Caco-2 (cell line): ENCODE measurements around the gene MED29. TPM values are rescaled to one million over a fixed set of nuclear protein-coding genes. Genes with fewer than 3 reads are reported as not detected.

ENCODE experiments used
- BruUV-seq: library from RNA; stranded (reverse); fragments of 400-500 nt; replicated peaks from 2 replicates; lab custom pipeline; 2021; lab: Mats Ljungman, UMichigan
- CTCF ChIA-PET: fragments of 300-600 bp; sonication (Branson Sonifier 250); formaldehyde crosslinking; loops from one replicate; lab custom pipeline; 2022; ENCODE audit warnings: antibody characterized with exemption; lab: Charles Lee
- POLR2A ChIA-PET: fragments of 300-600 bp; sonication (Branson Sonifier 250); formaldehyde crosslinking; loops from one replicate; lab custom pipeline; 2022; ENCODE audit warnings: antibody characterized with exemption; lab: Charles Lee
- DNase-seq, 2 experiments: peaks; one replicate each; pipeline versions ENCODE4 v3.0.0 to v3.0.0-alpha.2; 2020 to 2022
- H3K27me3 ChIP-seq: replicated peaks from 2 replicates; pipeline ENCODE4 v1.6.0; 2011; ENCODE audit warnings: low read length; ENCODE audit not compliant: control insufficient read depth, insufficient read depth
- H3K36me3 ChIP-seq: 2 replicates; pipeline ENCODE4 v1.5.1; 2011; ENCODE audit warnings: low read length; ENCODE audit not compliant: control insufficient read depth, insufficient read depth
- H3K4me1 ChIP-seq: fragments of 250-450 bp; sonication (Bioruptor Pico); 2 replicates; pipeline ENCODE4 v1.5.1; 2020; ENCODE audit warnings: mild to moderate bottlenecking
- H3K4me3 ChIP-seq: 2 replicates; pipeline ENCODE4 v1.5.1; 2011; ENCODE audit warnings: low read depth, mild to moderate bottlenecking, control low read depth, low read length
- H3K9me3 ChIP-seq: fragments of 250-450 bp; sonication (Bioruptor Pico); 2 replicates; pipeline ENCODE4 v1.5.1; 2020; ENCODE audit warnings: mild to moderate bottlenecking, moderate library complexity
- H3K27ac Mint-ChIP-seq: one replicate; pipeline ENCODE4 v1.8.0; 2022; ENCODE audit warnings: mixed read lengths; ENCODE audit not compliant: unreplicated experiment
- H3K27me3 Mint-ChIP-seq: one replicate; pipeline ENCODE4 v1.8.0; 2022; ENCODE audit warnings: mixed read lengths; ENCODE audit not compliant: insufficient read depth, unreplicated experiment
- H3K36me3 Mint-ChIP-seq: one replicate; pipeline ENCODE4 v1.8.0; 2022; ENCODE audit warnings: mild to moderate bottlenecking, mixed read lengths; ENCODE audit not compliant: insufficient read depth, unreplicated experiment
- H3K4me1 Mint-ChIP-seq: one replicate; pipeline ENCODE4 v1.8.0; 2022; ENCODE audit warnings: low read depth, mixed read lengths; ENCODE audit not compliant: unreplicated experiment
- H3K4me3 Mint-ChIP-seq: one replicate; pipeline ENCODE4 v1.8.0; 2022; ENCODE audit warnings: mild to moderate bottlenecking, moderate library complexity, mixed read lengths; ENCODE audit not compliant: unreplicated experiment
- H3K9me3 Mint-ChIP-seq: one replicate; pipeline ENCODE4 v1.8.0; 2022; ENCODE audit warnings: mixed read lengths; ENCODE audit not compliant: unreplicated experiment
- CTCF ChIP-seq, 2 experiments: fragments of 200-600 bp in 1 of 2; IDR thresholded peaks; 1 replicate in 1 of 2; 2 replicates in 1 of 2; pipeline versions ENCODE4 v1.5.1 to v1.8.0; 2011 to 2022; ENCODE audit warnings: antibody characterized with exemption in 1 of 2, control low read depth in 1 of 2, inconsistent platforms in 1 of 2, low read depth in 1 of 2, low read length in 1 of 2, mild to moderate bottlenecking in 1 of 2, moderate library complexity in 1 of 2; ENCODE audit not compliant: insufficient read depth in 1 of 2, severe bottlenecking in 1 of 2, unreplicated experiment in 1 of 2
- intact Hi-C: fragments of 100-400 bp; cut with micrococcal nuclease; formaldehyde crosslinking; loops from one replicate; pipeline ENCODE4 v1.10.0; 2022; ENCODE audit not compliant: unreplicated experiment
- total RNA-seq: library from RNA; stranded (reverse); gene quantifications from 2 replicates; pipeline ENCODE4 v1.2.3, GENCODE V29; 2022

Gene MED29
- total RNA-seq, 1 experiment from 2014 or later: 50.8 TPM

GRCh38 chr19:39409208-39410016, 18.2 kb downstream of the MED29 start:
- CTCF ChIA-PET: interaction anchor here (0.6 to 4.1 kb wide), 3 partner anchors 12 to 115 kb away, joined by 6 to 17 read pairs (median 7); partner anchors contain the start of gene MED29
- peaks cover 3% of the 10 kb centered on the region for H3K27me3 Mint-ChIP-seq
- peak overlapping the region; percentile 77 for H3K4me3 Mint-ChIP-seq
- POLR2A ChIA-PET: interaction anchor here (0.6 to 4.1 kb wide), 6 partner anchors 8 to 751 kb away, joined by 3 to 27 read pairs (median 4); partner anchors contain the start of gene RPS16
- H3K4me1 Mint-ChIP-seq: peaks cover 43% of the 10 kb centered on the region
- intact Hi-C loops: no loop called here
- Histone ChIP-seq H3K4me1 (peaks cover 30% of the 10 kb centered on the region), H3K9me3 (no peaks in the 10 kb centered on the region), H3K27me3 (no peaks in the 10 kb centered on the region), H3K36me3 (peaks cover 4% of the 10 kb centered on the region; the same call in 1 of the 2 replicates), H3K4me3 (peak overlapping the region; percentile 94)
- H3K27ac Mint-ChIP-seq: peak overlapping the region; percentile 90
- no TSS peak for BruUV-seq
- H3K36me3 Mint-ChIP-seq: peaks cover 72% of the 10 kb centered on the region
- TF ChIP-seq CTCF (IDR thresholded peaks at IDR 0.05; ENCODE audit: insufficient read depth in 1 of 2, low read depth in 1 of 2, low read length in 1 of 2, severe bottlenecking in 1 of 2, unreplicated experiment in 1 of 2): no peak
- DNase-seq: peak; percentile 96 to 98
- no peaks in the 10 kb centered on the region for H3K9me3 Mint-ChIP-seq

GRCh38 chr19:39410017-39410830, 19.0 kb downstream of the MED29 start:
- peaks cover 3% of the 10 kb centered on the region for H3K27me3 Mint-ChIP-seq
- H3K4me3 ChIP-seq: peak overlapping the region; percentile 66
- DNase-seq: peak; percentile 71 to 76
- no peak for TF ChIP-seq CTCF (IDR thresholded peaks at IDR 0.05; ENCODE audit: insufficient read depth in 1 of 2, low read depth in 1 of 2, low read length in 1 of 2, severe bottlenecking in 1 of 2, unreplicated experiment in 1 of 2)
- POLR2A ChIA-PET: interaction anchor here (1.1 to 4.1 kb wide), 2 partner anchors 9 to 12 kb away, joined by 7 to 27 read pairs; no protein-coding TSS in a partner anchor
- no peaks in the 10 kb centered on the region for H3K27me3 ChIP-seq
- no peaks in the 10 kb centered on the region for H3K9me3 Mint-ChIP-seq
- BruUV-seq: no TSS peak
- intact Hi-C loops: no loop called here
- peak overlapping the region; percentile 77 for H3K4me3 Mint-ChIP-seq
- H3K36me3 ChIP-seq: peaks cover 4% of the 10 kb centered on the region; the same call in 1 of the 2 replicates
- peaks cover 77% of the 10 kb centered on the region for H3K36me3 Mint-ChIP-seq
- peaks cover 30% of the 10 kb centered on the region for H3K4me1 ChIP-seq
- CTCF ChIA-PET: interaction anchor here (2.5 to 4.1 kb wide), 2 partner anchors 9 to 13 kb away, joined by 16 to 17 read pairs; no protein-coding TSS in a partner anchor
- peak overlapping the region; percentile 90 for H3K27ac Mint-ChIP-seq
- H3K4me1 Mint-ChIP-seq: peaks cover 47% of the 10 kb centered on the region
- H3K9me3 ChIP-seq: no peaks in the 10 kb centered on the region

GRCh38 chr19:39410831-39411080, 19.6 kb downstream of the MED29 start:
- peaks cover 3% of the 10 kb centered on the region for H3K27me3 Mint-ChIP-seq
- peaks cover 79% of the 10 kb centered on the region for H3K36me3 Mint-ChIP-seq
- POLR2A ChIA-PET: interaction anchor here (0.6 to 2.3 kb wide), 5 partner anchors 9 to 440 kb away, joined by 4 to 20 read pairs (median 11); partner anchors contain the start of genes MED29, PAF1 and RPS16
- Histone ChIP-seq H3K4me1 (peaks cover 30% of the 10 kb centered on the region), H3K4me3 (peak overlapping the region; percentile 66), H3K27me3 (no peaks in the 10 kb centered on the region), H3K36me3 (peaks cover 4% of the 10 kb centered on the region; the same call in 1 of the 2 replicates), H3K9me3 (no peaks in the 10 kb centered on the region)
- H3K4me3 Mint-ChIP-seq: peak overlapping the region; percentile 77
- TF ChIP-seq CTCF (IDR thresholded peaks at IDR 0.05; ENCODE audit: insufficient read depth in 1 of 2, low read depth in 1 of 2, low read length in 1 of 2, severe bottlenecking in 1 of 2, unreplicated experiment in 1 of 2): no peak
- peak overlapping the region; percentile 90 for H3K27ac Mint-ChIP-seq
- H3K4me1 Mint-ChIP-seq: peaks cover 47% of the 10 kb centered on the region
- CTCF ChIA-PET: interaction anchor here (1.0 to 2.5 kb wide), 3 partner anchors 9 to 19 kb away, joined by 4 to 52 read pairs (median 16); partner anchors contain the start of genes MED29 and PAF1
- H3K9me3 Mint-ChIP-seq: no peaks in the 10 kb centered on the region
- intact Hi-C loops: loop anchor here (1.0 kb wide), 2 partner anchors 13 to 288 kb away; no protein-coding TSS in a partner anchor
- DNase-seq: no peak
- no TSS peak for BruUV-seq
